ENCODE results near the gene ERBB4.
A peak's percentile ranks its signal among the peaks of the same experiment; 100 is the strongest.

The ERBB4 gene

DNA sequence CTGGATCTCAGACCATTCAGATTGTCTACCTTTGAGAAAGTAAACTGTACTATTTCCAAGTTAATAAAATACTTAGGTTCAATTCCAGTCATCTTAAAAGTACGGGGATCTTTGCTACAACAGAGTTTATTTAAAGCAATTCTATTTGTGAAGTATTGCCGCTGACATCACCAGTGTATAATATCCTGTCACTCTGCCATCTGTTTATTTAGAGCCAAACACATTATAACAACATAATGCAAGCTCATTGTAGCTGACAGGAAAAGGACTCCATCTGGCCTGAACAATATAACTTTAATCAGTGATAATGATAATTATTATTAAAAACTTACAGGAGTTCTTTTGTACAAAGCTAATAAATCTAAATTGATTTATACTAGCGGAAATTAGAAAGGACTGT, 786.8 kb downstream of the ERBB4 start:
- TF ChIP-seq, protein P1, sequence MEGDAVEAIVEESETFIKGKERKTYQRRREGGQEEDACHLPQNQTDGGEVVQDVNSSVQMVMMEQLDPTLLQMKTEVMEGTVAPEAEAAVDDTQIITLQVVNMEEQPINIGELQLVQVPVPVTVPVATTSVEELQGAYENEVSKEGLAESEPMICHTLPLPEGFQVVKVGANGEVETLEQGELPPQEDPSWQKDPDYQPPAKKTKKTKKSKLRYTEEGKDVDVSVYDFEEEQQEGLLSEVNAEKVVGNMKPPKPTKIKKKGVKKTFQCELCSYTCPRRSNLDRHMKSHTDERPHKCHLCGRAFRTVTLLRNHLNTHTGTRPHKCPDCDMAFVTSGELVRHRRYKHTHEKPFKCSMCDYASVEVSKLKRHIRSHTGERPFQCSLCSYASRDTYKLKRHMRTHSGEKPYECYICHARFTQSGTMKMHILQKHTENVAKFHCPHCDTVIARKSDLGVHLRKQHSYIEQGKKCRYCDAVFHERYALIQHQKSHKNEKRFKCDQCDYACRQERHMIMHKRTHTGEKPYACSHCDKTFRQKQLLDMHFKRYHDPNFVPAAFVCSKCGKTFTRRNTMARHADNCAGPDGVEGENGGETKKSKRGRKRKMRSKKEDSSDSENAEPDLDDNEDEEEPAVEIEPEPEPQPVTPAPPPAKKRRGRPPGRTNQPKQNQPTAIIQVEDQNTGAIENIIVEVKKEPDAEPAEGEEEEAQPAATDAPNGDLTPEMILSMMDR (IDR thresholded peaks at IDR 0.05): no peak

DNA sequence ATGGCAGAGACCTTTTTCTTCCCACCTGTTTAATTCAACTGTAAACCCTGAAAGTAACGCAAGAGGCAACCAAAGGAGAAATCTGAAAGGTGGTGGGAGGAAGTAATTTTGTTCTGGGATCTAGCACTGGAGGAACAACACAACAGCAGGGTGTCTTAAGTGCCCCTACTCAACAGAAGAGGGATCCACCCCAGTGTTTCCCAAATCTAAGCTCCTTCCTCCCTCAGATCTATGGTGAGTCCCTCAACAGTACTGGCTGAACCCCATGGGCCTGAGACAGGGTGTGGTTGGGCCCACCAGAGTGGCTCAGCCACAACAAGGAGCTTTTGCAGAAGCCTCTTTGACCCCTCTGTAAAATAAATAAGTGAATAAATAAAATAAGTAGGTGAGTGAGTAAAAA, 790.3 kb downstream of the ERBB4 start:
- TF ChIP-seq, protein P1 (IDR thresholded peaks at IDR 0.05): no peak

DNA sequence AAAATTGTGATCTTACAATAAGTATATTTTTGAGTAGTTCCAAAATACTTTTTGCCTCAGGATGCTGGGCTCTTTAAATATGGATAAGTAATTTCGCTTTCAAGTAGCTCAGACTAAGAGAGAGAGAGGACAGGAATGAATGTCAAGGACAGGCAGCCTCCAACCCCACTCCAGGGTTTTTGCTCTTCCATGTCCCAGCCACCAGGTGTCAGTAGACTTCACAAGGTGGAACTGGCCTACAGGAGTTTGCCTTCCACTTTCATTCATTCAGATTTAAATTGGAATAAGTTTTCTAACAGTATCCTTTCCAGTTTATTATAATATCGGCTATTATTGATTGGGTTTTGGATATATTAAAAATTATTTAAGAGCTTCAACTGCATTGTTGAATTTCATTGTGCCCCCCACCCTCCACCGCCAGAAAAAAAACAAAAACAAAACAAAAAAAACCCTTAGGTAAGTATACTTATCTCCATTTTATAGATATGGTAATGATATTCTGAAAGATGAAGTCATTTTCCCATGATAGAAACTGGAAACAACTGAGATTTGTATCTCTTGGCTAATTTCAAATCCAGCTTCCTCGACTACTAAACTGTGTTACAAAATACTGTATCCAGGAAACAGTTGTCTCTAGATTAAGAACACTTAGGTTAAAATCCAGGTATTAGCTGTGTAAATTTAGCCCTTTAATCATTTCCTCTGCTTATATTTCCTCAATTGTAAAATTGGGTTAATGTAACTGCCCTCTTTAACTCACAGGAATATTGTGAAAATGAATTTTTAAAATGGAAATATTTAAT, 793.1 kb downstream of the ERBB4 start:
- TF ChIP-seq, protein P1 (IDR thresholded peaks at IDR 0.05): peak; percentile 74

DNA sequence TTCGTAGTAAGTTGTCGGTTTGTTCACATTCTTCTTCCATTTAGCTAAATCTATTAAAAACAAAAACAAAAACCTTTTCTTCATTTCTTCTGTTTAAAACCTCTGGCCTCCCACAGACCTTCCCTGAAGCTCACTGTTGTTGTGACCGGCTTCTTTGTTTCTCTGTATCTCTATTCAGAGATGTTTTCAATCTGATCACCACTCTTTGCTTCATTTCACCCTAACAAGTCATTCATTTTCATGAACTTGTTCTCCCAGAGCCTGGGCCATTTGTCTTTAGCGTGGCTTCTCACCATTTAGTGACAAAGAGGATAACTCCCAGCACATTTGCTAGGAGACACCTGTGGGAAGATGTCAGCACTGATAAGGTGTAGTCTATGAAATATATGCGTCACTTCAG, 794.2 kb downstream of the ERBB4 start:
- TF ChIP-seq, protein P1 (IDR thresholded peaks at IDR 0.05): no peak

DNA sequence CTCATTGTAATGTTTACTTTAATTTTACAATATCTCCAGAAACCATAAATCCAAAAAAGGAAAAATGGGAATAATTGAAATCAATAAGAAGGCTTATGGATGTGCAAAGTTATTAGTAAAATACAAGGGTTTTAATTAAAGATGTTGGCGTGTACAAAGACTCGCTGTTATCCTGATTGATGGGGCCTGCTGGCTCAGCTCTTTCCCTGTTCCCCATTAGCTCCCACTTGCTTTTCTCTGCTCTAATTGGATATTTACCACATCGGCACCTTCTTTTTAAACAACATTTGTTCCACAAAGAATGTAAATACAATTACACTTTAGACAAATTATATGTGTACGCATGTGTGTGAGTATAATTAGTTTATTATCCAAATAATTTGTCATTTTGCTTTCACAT, 796.6 kb downstream of the ERBB4 start:
- TF ChIP-seq, protein P1 (IDR thresholded peaks at IDR 0.05): no peak

DNA sequence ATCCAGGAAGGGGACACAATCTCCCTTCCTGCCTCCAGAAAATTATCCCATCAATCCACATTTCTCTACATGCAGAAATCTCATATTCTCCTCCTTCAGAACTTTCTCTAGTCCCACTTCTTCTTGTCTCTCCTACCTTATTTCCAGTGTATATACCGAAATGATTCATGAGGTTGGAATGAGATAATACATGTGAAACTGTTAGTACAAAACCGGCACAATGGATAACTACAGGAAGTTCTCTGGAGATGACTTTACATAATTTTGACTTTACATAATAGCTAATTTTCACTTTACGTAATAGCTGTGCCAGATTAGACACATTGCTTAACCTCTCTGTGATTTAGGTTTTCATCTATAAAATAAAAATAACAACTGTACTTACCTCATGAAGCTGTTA, 801.3 kb downstream of the ERBB4 start:
- TF ChIP-seq, protein P1 (IDR thresholded peaks at IDR 0.05): no peak

DNA sequence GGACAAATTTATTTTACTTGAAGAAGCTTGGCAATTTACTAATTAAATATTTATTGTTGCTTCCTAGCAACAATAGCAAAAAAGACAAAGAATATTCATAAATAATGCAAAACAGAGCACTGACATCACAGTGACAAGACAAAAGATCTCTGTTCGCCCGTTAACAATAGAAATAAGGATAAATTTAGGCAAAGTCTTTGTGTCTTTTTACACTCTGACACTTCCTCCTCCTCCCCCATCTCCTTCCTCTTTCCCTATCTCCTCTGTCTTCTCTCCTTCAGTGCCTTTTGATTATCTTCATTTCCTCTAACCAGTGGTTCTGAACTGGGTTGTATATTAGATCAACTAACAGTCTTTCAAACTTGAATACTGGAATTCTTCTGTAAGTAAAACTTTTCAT, 808.4 kb downstream of the ERBB4 start:
- TF ChIP-seq, protein P1 (IDR thresholded peaks at IDR 0.05): no peak

DNA sequence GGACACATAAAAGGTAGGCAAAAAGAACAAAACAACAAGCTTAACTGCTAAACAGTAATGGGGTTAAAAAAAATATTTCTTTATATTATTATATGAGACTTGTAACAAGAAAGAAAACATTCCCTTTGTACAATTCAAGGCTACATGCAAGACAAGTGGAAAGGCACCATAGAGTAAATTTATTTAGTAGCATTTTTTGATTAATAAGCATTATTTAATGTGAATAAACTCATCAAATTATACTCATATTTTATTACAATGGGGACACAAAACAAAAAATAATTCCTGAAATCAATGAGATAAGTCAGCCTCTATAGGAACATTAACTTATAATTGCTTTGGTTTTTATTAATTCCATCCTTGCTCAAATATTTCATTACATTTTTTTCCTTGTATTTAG, 809.2 kb downstream of the ERBB4 start:
- TF ChIP-seq, protein P1 (IDR thresholded peaks at IDR 0.05): no peak
